Measurements from ENCODE around the gene DAB1.

The DAB1 gene

DNA sequence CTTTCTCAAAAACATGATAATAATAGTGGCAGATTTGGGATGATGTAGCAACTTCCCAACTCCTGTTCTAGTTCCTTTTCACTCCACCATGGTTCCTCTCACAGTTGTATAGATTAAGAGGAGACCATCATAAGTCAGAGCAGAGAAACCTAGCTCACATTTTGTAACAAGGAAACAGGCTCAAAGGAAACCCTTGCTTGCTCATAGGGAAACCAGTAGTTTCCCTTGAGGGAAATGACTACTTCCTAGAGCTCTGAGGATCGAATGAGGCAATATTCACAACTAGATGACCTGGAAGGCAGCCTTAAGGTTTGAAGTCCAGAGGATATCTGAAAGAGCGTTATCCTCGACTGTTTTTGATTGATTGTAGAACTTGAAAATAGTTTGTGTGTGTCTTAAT, 382.0 kb downstream of the DAB1 start:
- Histone ChIP-seq H3K9me3 (ENCODE audit: control insufficient read depth, insufficient read depth, low read depth, low read length) (no peaks in the 10 kb centered on the region), H3K4me1 (ENCODE audit: control insufficient read depth, insufficient read depth, low read length) (no peaks in the 10 kb centered on the region), H3K4me3 (ENCODE audit: low read depth, low read length) (no peak overlapping the region), H3K27ac (ENCODE audit: extremely low read depth, low read depth, low read length) (no peak overlapping the region), H3K36me3 (ENCODE audit: control insufficient read depth in 2 of 2, insufficient read depth in 1 of 2, low read length in 2 of 2) (no peaks in the 10 kb centered on the region)
- ChIA-PET POLR2A (no interaction called here), CTCF (no interaction called here)
- TF ChIP-seq ZNF155 (tag by site-specific recombination; IDR thresholded peaks at IDR 0.05) (no peak), ZNF560 (tag by site-specific recombination; IDR thresholded peaks at IDR 0.05; ENCODE audit: borderline replicate concordance) (no peak), ZNF501 (tag by site-specific recombination; IDR thresholded peaks at IDR 0.05) (no peak), ZFP37 (tag by site-specific recombination; IDR thresholded peaks at IDR 0.05) (no peak), ZNF324 (tag by site-specific recombination; IDR thresholded peaks at IDR 0.05) (no peak), ZNF174 (tag by site-specific recombination; IDR thresholded peaks at IDR 0.05) (no peak), ZNF830 (tag by site-specific recombination; IDR thresholded peaks at IDR 0.05; ENCODE audit: low read depth) (no peak), ZNF2 (tag by site-specific recombination; IDR thresholded peaks at IDR 0.05) (no peak), KLF1 (tag by site-specific recombination; IDR thresholded peaks at IDR 0.05) (no peak), ZNF677 (tag by site-specific recombination; IDR thresholded peaks at IDR 0.05) (no peak), ZBTB7A (tag by site-specific recombination; IDR thresholded peaks at IDR 0.05; ENCODE audit: low read depth) (no peak), KLF10 (tag by site-specific recombination; IDR thresholded peaks at IDR 0.05) (no peak), ZNF785 (tag by site-specific recombination; IDR thresholded peaks at IDR 0.05) (no peak), ZNF664 (tag by site-specific recombination; IDR thresholded peaks at IDR 0.05) (no peak), YY2 (tag by site-specific recombination; IDR thresholded peaks at IDR 0.05) (no peak), ZNF354C (tag by site-specific recombination; IDR thresholded peaks at IDR 0.05; ENCODE audit: borderline replicate concordance, low read depth) (no peak)
- TF ChIP-seq, protein P1, sequence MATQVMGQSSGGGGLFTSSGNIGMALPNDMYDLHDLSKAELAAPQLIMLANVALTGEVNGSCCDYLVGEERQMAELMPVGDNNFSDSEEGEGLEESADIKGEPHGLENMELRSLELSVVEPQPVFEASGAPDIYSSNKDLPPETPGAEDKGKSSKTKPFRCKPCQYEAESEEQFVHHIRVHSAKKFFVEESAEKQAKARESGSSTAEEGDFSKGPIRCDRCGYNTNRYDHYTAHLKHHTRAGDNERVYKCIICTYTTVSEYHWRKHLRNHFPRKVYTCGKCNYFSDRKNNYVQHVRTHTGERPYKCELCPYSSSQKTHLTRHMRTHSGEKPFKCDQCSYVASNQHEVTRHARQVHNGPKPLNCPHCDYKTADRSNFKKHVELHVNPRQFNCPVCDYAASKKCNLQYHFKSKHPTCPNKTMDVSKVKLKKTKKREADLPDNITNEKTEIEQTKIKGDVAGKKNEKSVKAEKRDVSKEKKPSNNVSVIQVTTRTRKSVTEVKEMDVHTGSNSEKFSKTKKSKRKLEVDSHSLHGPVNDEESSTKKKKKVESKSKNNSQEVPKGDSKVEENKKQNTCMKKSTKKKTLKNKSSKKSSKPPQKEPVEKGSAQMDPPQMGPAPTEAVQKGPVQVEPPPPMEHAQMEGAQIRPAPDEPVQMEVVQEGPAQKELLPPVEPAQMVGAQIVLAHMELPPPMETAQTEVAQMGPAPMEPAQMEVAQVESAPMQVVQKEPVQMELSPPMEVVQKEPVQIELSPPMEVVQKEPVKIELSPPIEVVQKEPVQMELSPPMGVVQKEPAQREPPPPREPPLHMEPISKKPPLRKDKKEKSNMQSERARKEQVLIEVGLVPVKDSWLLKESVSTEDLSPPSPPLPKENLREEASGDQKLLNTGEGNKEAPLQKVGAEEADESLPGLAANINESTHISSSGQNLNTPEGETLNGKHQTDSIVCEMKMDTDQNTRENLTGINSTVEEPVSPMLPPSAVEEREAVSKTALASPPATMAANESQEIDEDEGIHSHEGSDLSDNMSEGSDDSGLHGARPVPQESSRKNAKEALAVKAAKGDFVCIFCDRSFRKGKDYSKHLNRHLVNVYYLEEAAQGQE (tag by site-specific recombination; IDR thresholded peaks at IDR 0.05), result no peak
- TF ChIP-seq, protein P2, sequence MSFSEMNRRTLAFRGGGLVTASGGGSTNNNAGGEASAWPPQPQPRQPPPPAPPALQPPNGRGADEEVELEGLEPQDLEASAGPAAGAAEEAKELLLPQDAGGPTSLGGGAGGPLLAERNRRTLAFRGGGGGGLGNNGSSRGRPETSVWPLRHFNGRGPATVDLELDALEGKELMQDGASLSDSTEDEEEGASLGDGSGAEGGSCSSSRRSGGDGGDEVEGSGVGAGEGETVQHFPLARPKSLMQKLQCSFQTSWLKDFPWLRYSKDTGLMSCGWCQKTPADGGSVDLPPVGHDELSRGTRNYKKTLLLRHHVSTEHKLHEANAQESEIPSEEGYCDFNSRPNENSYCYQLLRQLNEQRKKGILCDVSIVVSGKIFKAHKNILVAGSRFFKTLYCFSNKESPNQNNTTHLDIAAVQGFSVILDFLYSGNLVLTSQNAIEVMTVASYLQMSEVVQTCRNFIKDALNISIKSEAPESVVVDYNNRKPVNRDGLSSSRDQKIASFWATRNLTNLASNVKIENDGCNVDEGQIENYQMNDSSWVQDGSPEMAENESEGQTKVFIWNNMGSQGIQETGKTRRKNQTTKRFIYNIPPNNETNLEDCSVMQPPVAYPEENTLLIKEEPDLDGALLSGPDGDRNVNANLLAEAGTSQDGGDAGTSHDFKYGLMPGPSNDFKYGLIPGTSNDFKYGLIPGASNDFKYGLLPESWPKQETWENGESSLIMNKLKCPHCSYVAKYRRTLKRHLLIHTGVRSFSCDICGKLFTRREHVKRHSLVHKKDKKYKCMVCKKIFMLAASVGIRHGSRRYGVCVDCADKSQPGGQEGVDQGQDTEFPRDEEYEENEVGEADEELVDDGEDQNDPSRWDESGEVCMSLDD (tag by site-specific recombination; IDR thresholded peaks at IDR 0.05), result no peak

DNA sequence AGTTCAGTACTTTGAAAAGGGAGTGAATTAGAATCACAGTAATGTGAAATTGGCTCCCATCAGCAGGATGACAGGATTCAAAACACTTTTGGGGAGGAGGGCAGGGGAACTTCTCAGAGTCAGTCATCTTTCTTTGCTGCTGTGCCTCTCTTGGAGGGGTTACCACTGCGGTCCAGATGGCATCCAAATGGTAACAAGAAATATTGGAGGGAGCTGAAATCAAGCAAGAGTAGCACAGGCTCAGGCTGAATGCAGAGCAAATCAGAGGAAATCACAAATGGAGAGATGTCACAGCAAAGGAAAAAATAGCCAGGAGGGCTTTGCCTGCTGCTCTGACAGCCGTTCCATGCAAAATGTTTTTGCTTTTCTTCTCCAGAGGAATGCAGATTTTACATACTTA, 383.0 kb downstream of the DAB1 start:
- TF ChIP-seq ZNF23 (tag by site-specific recombination; IDR thresholded peaks at IDR 0.05; ENCODE audit: borderline replicate concordance), result no peak
- no peak for TF ChIP-seq ZNF132 (tag by site-specific recombination; IDR thresholded peaks at IDR 0.05; ENCODE audit: borderline replicate concordance)
- no peak for TF ChIP-seq ZNF266 (tag by site-specific recombination; IDR thresholded peaks at IDR 0.05; ENCODE audit: low read depth)
- no peak for TF ChIP-seq SP3 (tag by site-specific recombination; IDR thresholded peaks at IDR 0.05)
- no peak for TF ChIP-seq ZNF560 (tag by site-specific recombination; IDR thresholded peaks at IDR 0.05; ENCODE audit: borderline replicate concordance)
- TF ChIP-seq YY2 (tag by site-specific recombination; IDR thresholded peaks at IDR 0.05), result no peak
- TF ChIP-seq, protein P1 (tag by site-specific recombination; IDR thresholded peaks at IDR 0.05), result no peak
- TF ChIP-seq ZNF366 (tag by site-specific recombination; conservative IDR thresholded peaks at IDR 0.05), result no peak
- TF ChIP-seq TCF7L2 (IDR thresholded peaks at IDR 0.05; ENCODE audit: borderline replicate concordance, low read depth, low read length), result no peak
- ChIA-PET POLR2A (no interaction called here), CTCF (interaction anchor here (0.8 kb wide), 1 partner anchor 210 kb away, joined by 3 read pairs; no protein-coding TSS in a partner anchor)
- H3K36me3 ChIP-seq (ENCODE audit: control insufficient read depth in 2 of 2, insufficient read depth in 1 of 2, low read length in 2 of 2), result no peaks in the 10 kb centered on the region
- no peaks in the 10 kb centered on the region for H3K9me3 ChIP-seq (ENCODE audit: control insufficient read depth, insufficient read depth, low read depth, low read length)
- no peak overlapping the region for H3K4me3 ChIP-seq (ENCODE audit: low read depth, low read length)
- no peak overlapping the region for H3K27ac ChIP-seq (ENCODE audit: extremely low read depth, low read depth, low read length)
- no peaks in the 10 kb centered on the region for H3K4me1 ChIP-seq (ENCODE audit: control insufficient read depth, insufficient read depth, low read length)
